ENCODE data around the gene GPR68.

The GPR68 gene

DNA sequence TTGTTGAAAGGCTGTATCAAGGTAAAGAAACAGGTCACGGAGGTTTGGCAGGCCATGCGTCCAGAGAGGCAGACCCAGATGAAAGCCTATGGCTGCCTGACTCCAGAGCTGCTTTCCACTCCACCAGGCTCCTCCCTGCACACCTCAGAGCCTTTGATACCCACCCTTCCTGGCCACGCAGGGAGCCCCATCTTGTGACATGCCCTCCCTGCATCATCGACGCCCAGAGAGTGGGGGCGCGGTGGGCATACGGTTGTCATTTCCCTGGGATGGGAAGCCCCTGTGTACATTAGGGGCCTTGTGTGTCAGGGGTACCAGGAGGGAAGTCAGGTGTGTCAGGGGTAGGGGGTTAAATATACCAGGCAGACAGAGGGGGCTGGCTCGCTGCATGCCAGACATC, 30.3 kb upstream of the GPR68 start:
- Histone ChIP-seq H3K4me1 (no peaks in the 10 kb centered on the region), H3K9me3 (no peaks in the 10 kb centered on the region), H3K36me3 (no peaks in the 10 kb centered on the region), H3K4me3 (ENCODE audit: low read depth, low read length) (no peak overlapping the region), H3K27me3 (no peaks in the 10 kb centered on the region)
- no peak for DNase-seq
- TF ChIP-seq, protein P1, sequence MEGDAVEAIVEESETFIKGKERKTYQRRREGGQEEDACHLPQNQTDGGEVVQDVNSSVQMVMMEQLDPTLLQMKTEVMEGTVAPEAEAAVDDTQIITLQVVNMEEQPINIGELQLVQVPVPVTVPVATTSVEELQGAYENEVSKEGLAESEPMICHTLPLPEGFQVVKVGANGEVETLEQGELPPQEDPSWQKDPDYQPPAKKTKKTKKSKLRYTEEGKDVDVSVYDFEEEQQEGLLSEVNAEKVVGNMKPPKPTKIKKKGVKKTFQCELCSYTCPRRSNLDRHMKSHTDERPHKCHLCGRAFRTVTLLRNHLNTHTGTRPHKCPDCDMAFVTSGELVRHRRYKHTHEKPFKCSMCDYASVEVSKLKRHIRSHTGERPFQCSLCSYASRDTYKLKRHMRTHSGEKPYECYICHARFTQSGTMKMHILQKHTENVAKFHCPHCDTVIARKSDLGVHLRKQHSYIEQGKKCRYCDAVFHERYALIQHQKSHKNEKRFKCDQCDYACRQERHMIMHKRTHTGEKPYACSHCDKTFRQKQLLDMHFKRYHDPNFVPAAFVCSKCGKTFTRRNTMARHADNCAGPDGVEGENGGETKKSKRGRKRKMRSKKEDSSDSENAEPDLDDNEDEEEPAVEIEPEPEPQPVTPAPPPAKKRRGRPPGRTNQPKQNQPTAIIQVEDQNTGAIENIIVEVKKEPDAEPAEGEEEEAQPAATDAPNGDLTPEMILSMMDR (IDR thresholded peaks at IDR 0.05; ENCODE audit: low read depth, low read length): no peak

DNA sequence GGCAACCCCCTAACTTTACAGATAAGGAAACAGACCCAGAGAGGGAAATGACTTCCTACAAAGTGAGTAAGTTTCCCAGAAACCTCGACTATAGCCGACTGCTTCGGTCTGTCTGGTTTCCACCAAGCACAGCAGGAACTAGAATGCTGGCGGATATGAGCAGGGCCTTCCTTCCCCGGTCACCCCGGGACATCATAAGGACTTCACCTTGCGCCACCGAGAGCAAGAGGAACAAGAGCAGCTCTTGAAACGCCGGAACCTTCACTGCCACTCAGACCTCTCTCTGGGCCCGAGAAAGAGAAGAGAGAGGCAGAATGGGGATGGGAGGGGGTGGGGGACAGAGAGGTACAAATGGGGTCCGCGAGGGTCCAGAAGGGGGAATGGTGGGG, 29.4 kb upstream of the GPR68 start:
- H3K27me3 ChIP-seq: no peaks in the 10 kb centered on the region

DNA sequence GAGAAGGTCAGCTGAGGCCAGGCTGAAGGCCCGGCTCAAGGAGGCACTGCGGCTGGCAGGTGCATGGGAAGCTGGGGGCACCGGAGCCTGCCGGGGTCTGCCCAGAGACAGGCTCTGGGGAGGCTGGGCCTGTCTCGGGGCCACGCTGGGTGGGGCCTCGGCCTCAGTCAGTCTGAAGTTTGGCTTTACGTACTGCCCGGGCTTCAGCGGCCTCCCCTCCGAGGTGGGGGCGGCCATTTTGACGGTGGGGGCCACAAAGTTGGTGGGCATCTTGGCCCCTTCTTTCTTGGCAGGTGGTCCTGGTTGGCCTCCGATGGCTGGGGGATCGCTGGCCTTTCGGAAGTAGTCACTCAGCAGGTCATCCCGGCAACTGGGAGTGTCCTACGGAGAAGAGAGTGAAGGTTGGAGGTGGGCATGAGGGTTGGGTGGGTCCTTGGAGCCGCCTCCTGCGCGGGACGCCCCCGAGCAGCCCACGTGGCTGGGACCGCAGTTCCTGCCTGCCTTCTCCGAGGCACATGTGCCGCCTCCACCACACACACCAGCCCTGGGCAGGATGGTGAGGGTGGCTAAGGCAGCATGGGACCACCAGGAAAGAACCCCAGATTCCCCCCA, 28.9 kb upstream of the GPR68 start:
- no peaks in the 10 kb centered on the region for H3K9me3 ChIP-seq
- no peak overlapping the region for H3K4me3 ChIP-seq (ENCODE audit: low read depth, low read length)
- H3K36me3 ChIP-seq: no peaks in the 10 kb centered on the region
- DNase-seq: no peak
- no peaks in the 10 kb centered on the region for H3K4me1 ChIP-seq
- no peaks in the 10 kb centered on the region for H3K27me3 ChIP-seq
- TF ChIP-seq, protein P1 (IDR thresholded peaks at IDR 0.05; ENCODE audit: low read depth, low read length): no peak

More for the DNA sequence above, 29.4 kb upstream of the GPR68 start:
- TF ChIP-seq, protein P1 (IDR thresholded peaks at IDR 0.05; ENCODE audit: low read depth, low read length): no peak
- H3K36me3 ChIP-seq: no peaks in the 10 kb centered on the region
- no peak for DNase-seq
- no peaks in the 10 kb centered on the region for H3K9me3 ChIP-seq
- H3K4me1 ChIP-seq: no peaks in the 10 kb centered on the region
- H3K4me3 ChIP-seq (ENCODE audit: low read depth, low read length): no peak overlapping the region

DNA sequence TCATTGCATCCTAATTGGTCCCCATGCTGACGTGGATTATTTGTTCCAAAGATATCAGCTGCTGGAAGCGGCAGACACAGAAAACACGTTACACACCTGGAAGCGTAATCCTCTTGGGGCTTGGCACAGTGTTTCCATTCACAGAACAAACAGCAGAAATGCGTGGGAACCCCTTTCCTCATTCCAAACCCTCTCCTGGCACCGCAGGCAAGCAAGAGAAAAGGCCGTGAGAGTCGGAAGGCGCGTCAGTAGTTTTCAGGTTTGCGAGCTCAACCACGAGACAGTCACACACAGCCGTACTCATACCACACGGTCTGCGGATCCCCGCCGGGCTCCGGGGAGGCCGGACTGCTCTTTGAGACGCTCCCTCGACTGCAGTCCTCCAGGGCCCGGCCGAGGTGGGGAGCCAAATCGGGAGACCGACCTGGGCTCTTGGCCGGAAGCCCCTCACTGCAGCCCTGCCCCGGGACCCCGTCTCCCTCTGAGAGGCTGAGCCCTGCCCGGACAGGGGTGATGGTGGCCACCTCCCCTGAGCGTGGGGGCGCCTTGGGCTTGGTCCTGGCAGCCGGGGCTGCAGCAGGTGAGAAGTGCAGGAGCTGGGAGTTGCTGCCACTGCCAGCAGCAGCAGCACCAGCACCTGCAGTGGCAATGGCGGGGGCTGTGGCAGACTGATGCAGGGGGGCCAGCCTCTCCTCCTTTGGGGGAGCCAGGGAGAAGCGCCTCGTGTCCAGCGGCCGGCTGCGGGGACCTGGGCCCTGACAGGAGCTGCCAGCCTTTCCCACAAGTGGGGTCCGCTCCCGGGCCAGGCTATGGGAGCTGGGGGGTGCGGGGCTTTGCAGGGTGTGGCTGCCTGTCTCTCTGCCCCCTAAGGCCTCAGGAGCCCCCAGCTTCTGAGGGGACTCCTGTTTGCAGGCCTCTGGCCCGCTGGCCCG, 28.1 kb upstream of the GPR68 start:
- H3K27me3 ChIP-seq: no peaks in the 10 kb centered on the region
- no peak for DNase-seq
- H3K4me1 ChIP-seq: no peaks in the 10 kb centered on the region
- H3K4me3 ChIP-seq (ENCODE audit: low read depth, low read length): no peak overlapping the region
- TF ChIP-seq, protein P1 (IDR thresholded peaks at IDR 0.05; ENCODE audit: low read depth, low read length): no peak
- no peaks in the 10 kb centered on the region for H3K36me3 ChIP-seq
- H3K9me3 ChIP-seq: no peaks in the 10 kb centered on the region

DNA sequence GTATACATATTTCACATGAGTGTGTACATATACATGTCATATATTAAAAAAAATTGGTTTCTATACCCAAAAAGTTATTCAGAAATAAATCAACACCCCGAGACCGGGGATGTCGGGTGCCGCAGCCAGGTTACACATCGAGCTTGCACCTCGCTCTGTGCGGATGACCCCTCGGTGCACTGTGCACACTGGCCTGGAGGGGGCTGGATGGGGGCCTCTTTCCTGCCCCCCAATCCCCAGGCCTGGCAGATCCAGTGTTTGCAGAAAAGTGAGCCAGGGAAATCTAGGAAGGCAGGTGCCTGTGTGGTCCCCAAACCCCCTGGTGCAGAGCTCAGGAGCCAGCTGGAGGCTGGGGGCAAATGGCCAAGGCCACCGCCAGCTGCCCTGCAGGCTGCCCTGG, 27.1 kb upstream of the GPR68 start:
- H3K27me3 ChIP-seq: no peaks in the 10 kb centered on the region
- TF ChIP-seq, protein P1 (IDR thresholded peaks at IDR 0.05; ENCODE audit: low read depth, low read length): no peak
- H3K36me3 ChIP-seq: no peaks in the 10 kb centered on the region
- no peak overlapping the region for H3K4me3 ChIP-seq (ENCODE audit: low read depth, low read length)
- DNase-seq: no peak
- H3K4me1 ChIP-seq: no peaks in the 10 kb centered on the region
- no peaks in the 10 kb centered on the region for H3K9me3 ChIP-seq

DNA sequence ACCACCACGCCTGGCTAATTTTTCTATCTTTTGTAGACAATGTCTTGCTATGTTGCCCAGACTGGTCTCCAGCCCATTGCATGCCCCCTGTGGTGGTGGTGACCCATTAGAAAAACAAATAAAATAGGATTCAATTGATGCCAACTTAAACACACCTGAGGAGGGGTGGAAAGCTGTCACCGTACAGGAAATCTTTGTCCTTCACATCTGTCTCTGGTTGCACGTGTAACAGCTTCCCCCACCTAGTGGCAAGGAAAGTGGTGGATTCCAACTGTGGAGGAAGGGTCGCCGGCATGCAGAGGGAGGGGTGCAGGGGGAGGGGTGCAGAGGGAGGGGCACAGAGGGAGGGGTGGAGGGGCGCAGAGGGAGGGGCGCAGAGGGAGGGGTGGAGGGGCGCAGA, 26.1 kb upstream of the GPR68 start:
- Histone ChIP-seq H3K36me3 (no peaks in the 10 kb centered on the region), H3K4me1 (no peaks in the 10 kb centered on the region), H3K4me3 (ENCODE audit: low read depth, low read length) (no peak overlapping the region), H3K27me3 (no peaks in the 10 kb centered on the region), H3K9me3 (no peaks in the 10 kb centered on the region)
- TF ChIP-seq, protein P1 (IDR thresholded peaks at IDR 0.05; ENCODE audit: low read depth, low read length): no peak; the same call in 1 of the 2 replicates
- no peak for DNase-seq
